Heart left ventricle (tissue), 16 donors: ENCODE data around the gene CDC42EP4. TPM values are rescaled to one million over a fixed set of nuclear protein-coding genes. Genes with fewer than 3 reads are reported as not detected.

Source experiments
- ATAC-seq, 4 donors: fragments of 200-7000 bp; cut with Tn5 transposase; one replicate each; pipeline ENCODE4 v1.9.1; 2020 to 2022; ENCODE audit warnings: moderate library complexity in 4 of 4, mild to moderate bottlenecking in 3 of 4, moderate number of reproducible peaks in 1 of 4
- DNase-seq, 5 donors: peaks; one replicate each; pipeline ENCODE4 v3.0.0-alpha.2; 2020
- H3K27ac ChIP-seq, 12 donors: fragments of 200-600 bp; sonication (generic) in 4 of 12; one replicate each; pipeline versions ENCODE4 v1.5.0 to v1.8.0; 2016 to 2022; ENCODE audit warnings: mild to moderate bottlenecking in 2 of 12
- H3K27me3 ChIP-seq, 9 donors: fragments of 200-600 bp; sonication (generic) in 2 of 9; one replicate each; pipeline versions ENCODE4 v1.5.1 to v1.8.0; 2016 to 2022; ENCODE audit warnings: mild to moderate bottlenecking in 3 of 9
- H3K36me3 ChIP-seq, 9 donors: fragments of 200-600 bp; sonication (generic) in 2 of 9; one replicate each; pipeline versions ENCODE4 v1.5.0 to v1.8.0; 2018 to 2022; ENCODE audit warnings: mild to moderate bottlenecking in 2 of 9
- H3K4me1 ChIP-seq, 12 donors: fragments of 200-600 bp; sonication (generic) in 4 of 12; one replicate each; pipeline versions ENCODE4 v1.5.0 to v1.8.0; 2016 to 2022; ENCODE audit warnings: mild to moderate bottlenecking in 3 of 12
- H3K4me3 ChIP-seq, 12 donors: fragments of 200-600 bp; sonication (generic) in 4 of 12; one replicate each; pipeline versions ENCODE4 v1.5.0 to v1.8.0; 2017 to 2022; ENCODE audit warnings: mild to moderate bottlenecking in 9 of 12, moderate library complexity in 4 of 12
- H3K9me3 ChIP-seq, 12 donors: fragments of 200-600 bp; sonication (generic) in 4 of 12; one replicate each; pipeline versions ENCODE4 v1.5.0 to v1.8.0; 2016 to 2022; ENCODE audit warnings: mild to moderate bottlenecking in 1 of 12
- CTCF ChIP-seq, 12 donors: fragments of 200-600 bp; sonication (generic) in 4 of 12; IDR thresholded peaks; one replicate each; pipeline versions ENCODE4 v1.5.0 to v1.8.0; 2018 to 2022; ENCODE audit warnings: antibody characterized with exemption in 12 of 12, mild to moderate bottlenecking in 5 of 12
- POLR2A ChIP-seq, 2 donors: fragments of 450-650 bp; IDR thresholded peaks; one replicate each; pipeline ENCODE4 v1.6.1; 2017; ENCODE audit warnings: antibody characterized with exemption in 2 of 2, mild to moderate bottlenecking in 2 of 2, moderate library complexity in 2 of 2
- WGBS, 4 donors: extraction: QIAGEN DNeasy Blood & Tissue Kit in 2 of 4; methylation state at CpG; one replicate each; pipeline versions ENCODE4 v1.1.5 to v1.1.7; 2013 to 2018; 5-methylcytosine and 5-hydroxymethylcytosine counted together
- intact Hi-C, 10 donors: fragments of 100-400 bp; cut with DNase I; formaldehyde crosslinking; loops; one replicate each; pipeline versions ENCODE4 v1.11.1 to v1.14.2; 2022
- polyA plus RNA-seq, 2 donors: library from polyadenylated mRNA; stranded (reverse); fragments of 200-250 nt; gene quantifications; one replicate each; pipeline ENCODE4 v1.2.3, GENCODE V29; 2013
- total RNA-seq, 9 donors: library from RNA; depleted of rRNA in 2 of 9; stranded (reverse); fragments of >200 nt in 2 of 9; fragmentation: NEBNext Ultra II Directional in 3 of 9; extraction: Animal tissue kit (Norgen Biotek cat#: 25700) in 3 of 9; gene quantifications; one replicate each; pipeline versions ENCODE4 v1.1.0 to v1.2.4, GENCODE V29; 2016 to 2023
- donor health status: ischemic (EF 13 %, LVEDD 7.1; RV severe dilation, severe dysfunction).
- donor health status: healthy with polysubstance abuse.
- donor health status: DM: no; HTN: yes; CAD: no.
- donor health status: DM: no; HTN: no; CAD: no.
- donor health status: ischemic (EF 25% LVEDD 6.9; RV normal size, moderate dysfunction).
- donor health status: ischemic (EF 25% LVEDD 5.7; RV mildly dilated, moderate dysfunction).
- donor health status: healthy.
- donor health status: DM: yes; HTN: yes; CAD: no.
- donor health status: ischemic (EF 35%, LVEDD 5.7; RV mildly dilated, moderate dysfunction).
- donor health status: nonischemic (EF 11% LVEDD 7.7; RV severe dilation, severe dysfunction).
- donor health status: DM: yes; HTN: yes; CAD: no.
- donor health status: PGD.
- donor health status: ischemic (EF 29% LVEDD 5.4; RV normal size, mild dysfunction).
- donor health status: nonischemic (EF 23%, LVEDD 6.1; RV moderate dilation, normal function).

CDC42EP4 gene
- total and polyA plus RNA-seq, 11 donors = 18.6 to 103 (median 37.5) TPM

GRCh38 chr17:73348018-73348828 is 36.4 kb upstream of the CDC42EP4 start:
- WGBS, 4 donors = 86 to 89% (median 88%) methylated on average over 17 to 19 of the region's 19 CpGs
- peaks cover 0 to 14% (median under 1%) of the 10 kb centered on the region in 12 donors for H3K4me1 ChIP-seq
- no peaks in the 10 kb centered on the region for H3K9me3 ChIP-seq
- H3K36me3 ChIP-seq = no peaks in the 10 kb centered on the region
- H3K4me3 ChIP-seq = no peak overlapping the region
- no peaks in the 10 kb centered on the region for H3K27me3 ChIP-seq
- intact Hi-C loops = no loop called here
- TF ChIP-seq CTCF (IDR thresholded peaks at IDR 0.05) = no peak
- no peak for TF ChIP-seq POLR2A (IDR thresholded peaks at IDR 0.05)
- H3K27ac ChIP-seq = peak overlapping the region in 2 of 12 donors; percentile 9 to 87
- no peak for ATAC-seq
- no peak for DNase-seq

- Histone ChIP-seq H3K27me3 (no peaks in the 10 kb centered on the region), H3K27ac (peak overlapping the region in 2 of 12 donors; percentile 9 to 87), H3K4me3 (no peak overlapping the region), H3K9me3 (no peaks in the 10 kb centered on the region), H3K36me3 (no peaks in the 10 kb centered on the region), H3K4me1 (peaks cover 0 to 22% (median 8%) of the 10 kb centered on the region in 12 donors)
- TF ChIP-seq POLR2A (IDR thresholded peaks at IDR 0.05) = no peak
- TF ChIP-seq CTCF (IDR thresholded peaks at IDR 0.05) = no peak
- 40 to 61% (median 54%) methylated on average over 5 of the region's 5 CpGs for WGBS, 4 donors
- intact Hi-C loops = no loop called here
- no peak for ATAC-seq
- no peak for DNase-seq
These were observed 35.5 kb upstream of the CDC42EP4 start for GRCh38 chr17:73347351-73347750.

GRCh38 chr17:73346501-73347162 is 34.8 kb upstream of the CDC42EP4 start:
- no peak for TF ChIP-seq CTCF (IDR thresholded peaks at IDR 0.05)
- no peak for TF ChIP-seq POLR2A (IDR thresholded peaks at IDR 0.05)
- DNase-seq = no peak
- intact Hi-C loops = no loop called here
- Histone ChIP-seq H3K36me3 (no peaks in the 10 kb centered on the region), H3K9me3 (no peaks in the 10 kb centered on the region), H3K4me1 (peaks cover 0 to 29% (median 14%) of the 10 kb centered on the region in 12 donors), H3K27me3 (no peaks in the 10 kb centered on the region), H3K4me3 (no peak overlapping the region), H3K27ac (peak overlapping the region in 1 of 12 donors; percentile 87)
- no peak for ATAC-seq
- WGBS, 4 donors = 82 to 87% (median 85%) methylated on average over 8 to 12 of the region's 12 CpGs

GRCh38 chr17:73343739-73344454 is 32.1 kb upstream of the CDC42EP4 start:
- H3K9me3 ChIP-seq = no peaks in the 10 kb centered on the region
- 53 to 69% (median 66%) methylated on average over 9 to 11 of the region's 11 CpGs for WGBS, 4 donors
- ATAC-seq (no peak), DNase-seq (no peak)
- peak overlapping the region in 9 of 12 donors; percentile 24 to 91 (median 56) for H3K27ac ChIP-seq
- intact Hi-C loops = no loop called here
- H3K27me3 ChIP-seq = no peaks in the 10 kb centered on the region
- TF ChIP-seq POLR2A (IDR thresholded peaks at IDR 0.05) (no peak), CTCF (IDR thresholded peaks at IDR 0.05) (no peak)
- peak overlapping the region in 4 of 12 donors; percentile 1 to 35 (median 24) for H3K4me3 ChIP-seq
- H3K4me1 ChIP-seq = peaks cover 0 to 33% (median 17%) of the 10 kb centered on the region in 12 donors
- H3K36me3 ChIP-seq = no peaks in the 10 kb centered on the region
